GM19372 (cell line): Measurements from ENCODE around the gene PORCN.
"Not testable (repeated sequence)": the region's sequence is repeated elsewhere in the genome, so short reads cannot be mapped to it uniquely, and the experiment has no call there.

Source experiments
- ATAC-seq: cut with Tn5 transposase; IDR thresholded peaks from one replicate; pipeline ENCODE4 v1.9.1; 2021; ENCODE audit warnings: mild to moderate bottlenecking, low read depth, moderate library complexity; ENCODE audit not compliant: unreplicated experiment

PORCN gene

GRCh38 chrX:48509245-48509590 is 426 bp downstream of the PORCN start:
- no peak for ATAC-seq

DNA sequence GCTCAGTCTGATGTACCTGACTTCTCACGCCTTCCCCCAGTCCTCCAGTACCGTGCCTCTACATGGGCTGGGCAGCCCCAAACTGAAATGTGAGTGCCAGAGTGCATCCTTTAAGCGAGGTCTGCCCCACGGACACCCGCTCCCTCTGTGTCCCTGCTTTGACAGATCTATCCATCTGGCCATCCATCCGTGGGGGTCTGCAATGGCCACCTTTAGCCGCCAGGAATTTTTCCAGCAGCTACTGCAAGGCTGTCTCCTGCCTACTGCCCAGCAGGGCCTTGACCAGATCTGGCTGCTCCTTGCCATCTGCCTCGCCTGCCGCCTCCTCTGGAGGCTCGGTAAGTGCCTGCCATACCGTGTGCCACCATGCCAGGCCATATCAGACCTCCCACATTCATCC is 827 bp downstream of the PORCN start:
- ATAC-seq = no peak

DNA sequence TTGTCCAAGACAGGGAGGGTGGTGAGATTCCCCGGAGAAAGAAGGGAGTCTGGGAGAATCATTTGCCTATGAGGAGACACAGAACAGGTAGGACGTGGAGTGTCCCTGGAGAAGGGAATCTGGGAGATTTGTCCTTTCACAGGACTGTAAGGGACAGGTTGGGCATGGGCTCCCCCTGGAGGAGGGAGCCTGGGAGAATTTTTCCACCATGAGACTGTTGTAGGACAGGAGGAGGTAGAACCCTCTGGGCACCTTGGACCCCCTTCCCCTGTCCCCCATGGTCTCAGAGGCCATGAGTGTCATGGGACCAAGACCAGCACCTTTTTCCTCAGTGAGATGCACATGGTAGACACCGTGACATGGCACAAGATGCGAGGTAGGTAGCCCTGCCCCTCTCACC is 2.8 kb downstream of the PORCN start:
- ATAC-seq = no peak

DNA sequence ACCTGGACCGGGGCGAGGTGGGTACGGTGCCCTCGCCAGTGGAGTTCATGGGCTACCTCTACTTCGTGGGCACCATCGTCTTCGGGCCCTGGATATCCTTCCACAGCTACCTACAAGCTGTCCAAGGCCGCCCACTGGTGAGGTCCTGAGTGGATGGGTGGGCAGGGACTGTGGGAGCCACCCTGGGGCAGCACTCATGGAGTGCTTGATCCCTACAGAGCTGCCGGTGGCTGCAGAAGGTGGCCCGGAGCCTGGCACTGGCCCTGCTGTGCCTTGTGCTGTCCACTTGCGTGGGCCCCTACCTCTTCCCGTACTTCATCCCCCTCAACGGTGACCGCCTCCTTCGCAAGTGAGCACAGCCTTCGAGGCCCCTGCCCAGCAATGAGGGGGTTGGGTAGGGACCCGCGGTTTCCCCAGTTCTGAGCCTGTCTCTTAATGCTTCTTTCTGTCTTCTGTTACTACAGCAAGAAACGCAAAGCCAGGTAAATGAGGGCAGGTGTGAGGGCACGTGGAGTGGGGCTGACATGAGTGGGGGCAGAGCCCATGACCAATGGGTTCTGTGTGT is 3.7 kb downstream of the PORCN start:
- no peak for ATAC-seq

- ATAC-seq = no peak
Observed at GRCh38 chrX:48513670-48514069, 4.9 kb downstream of the PORCN start.

DNA sequence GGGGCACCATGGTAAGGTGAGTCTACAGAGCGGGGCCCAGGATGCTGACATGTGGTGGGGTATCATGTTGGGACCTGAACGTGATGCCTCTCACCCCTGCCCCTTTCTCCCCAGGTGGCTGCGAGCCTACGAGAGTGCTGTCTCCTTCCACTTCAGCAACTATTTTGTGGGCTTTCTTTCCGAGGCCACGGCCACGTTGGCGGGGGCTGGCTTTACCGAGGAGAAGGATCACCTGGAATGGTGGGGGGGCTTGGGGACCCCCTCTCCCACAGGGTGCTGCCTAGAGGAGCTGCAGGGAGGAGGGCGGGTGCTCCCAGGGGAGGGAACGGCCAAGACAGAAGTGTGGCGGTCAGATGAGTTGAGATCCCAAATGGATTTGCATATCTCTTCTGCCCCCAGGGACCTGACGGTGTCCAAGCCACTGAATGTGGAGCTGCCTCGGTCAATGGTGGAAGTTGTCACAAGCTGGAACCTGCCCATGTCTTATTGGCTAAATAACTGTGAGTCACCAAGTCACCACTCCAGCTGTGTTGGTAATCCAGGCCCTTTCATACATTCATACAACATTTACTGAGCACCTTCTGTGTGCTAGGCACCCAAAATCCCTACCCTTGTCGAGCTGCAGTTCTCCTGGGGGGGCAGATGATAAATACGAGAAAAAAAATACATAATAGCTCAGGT is 5.5 kb downstream of the PORCN start:
- ATAC-seq = no peak

- no peak for ATAC-seq
Observed at GRCh38 chrX:48514868-48515460, 6.2 kb downstream of the PORCN start.

DNA sequence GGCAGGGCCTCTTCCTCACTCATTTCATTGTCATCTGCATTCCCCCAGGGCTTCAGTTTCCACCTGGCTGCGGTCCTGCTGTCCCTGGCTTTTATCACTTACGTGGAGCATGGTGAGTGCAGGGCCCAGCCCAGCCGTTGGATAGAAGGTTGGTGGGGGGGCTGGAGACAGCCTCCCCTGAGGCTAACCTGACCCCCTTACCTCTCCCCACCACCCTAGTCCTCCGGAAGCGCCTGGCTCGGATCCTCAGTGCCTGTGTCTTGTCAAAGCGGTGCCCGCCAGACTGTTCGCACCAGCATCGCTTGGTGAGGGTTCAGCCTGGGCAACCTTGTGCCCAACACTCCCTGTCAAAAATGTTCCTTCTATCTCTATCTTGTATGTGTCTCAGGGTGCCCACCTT is 7.0 kb downstream of the PORCN start:
- ATAC-seq = no peak

DNA sequence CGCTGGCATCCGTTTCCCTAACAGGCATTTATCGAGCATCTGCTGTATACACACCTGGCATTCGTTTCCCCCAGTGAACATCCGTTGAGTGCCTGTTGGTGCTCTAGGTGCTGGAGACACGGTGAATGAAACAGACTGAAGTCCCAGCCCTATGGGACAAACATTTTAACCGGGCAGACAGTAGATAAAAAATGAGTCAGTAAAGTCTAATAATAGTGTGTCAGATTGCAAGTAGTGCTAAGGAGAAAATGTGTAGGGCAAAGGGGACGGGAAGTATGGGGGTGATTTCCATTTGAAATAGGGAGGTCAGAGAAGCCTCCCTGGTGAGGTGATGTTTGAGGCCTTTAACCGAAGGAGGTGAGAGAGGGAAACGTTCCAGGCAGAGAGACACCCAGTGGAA is 7.5 kb downstream of the PORCN start:
- no peak for ATAC-seq

DNA sequence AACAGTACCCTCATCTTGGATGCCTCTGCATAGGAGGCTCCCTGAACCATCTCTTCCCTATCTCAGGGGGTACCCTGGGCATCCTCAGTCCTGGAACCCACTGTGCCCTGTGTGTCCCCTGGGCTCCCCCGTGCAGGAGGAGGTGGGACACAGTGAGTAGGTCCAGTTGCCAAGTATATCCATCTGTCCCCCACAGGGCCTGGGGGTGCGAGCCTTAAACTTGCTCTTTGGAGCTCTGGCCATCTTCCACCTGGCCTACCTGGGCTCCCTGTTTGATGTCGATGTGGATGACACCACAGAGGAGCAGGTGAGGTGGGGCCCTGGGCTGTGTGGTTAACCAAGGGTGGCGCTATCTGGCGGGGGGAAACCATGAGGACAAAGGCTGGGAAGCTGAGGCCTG is 8.2 kb downstream of the PORCN start:
- no peak for ATAC-seq

- ATAC-seq = not testable (repeated sequence)
Observed at GRCh38 chrX:48519481-48519880, 10.7 kb downstream of the PORCN start.

GRCh38 chrX:48520455-48520854 is 11.7 kb downstream of the PORCN start:
- ATAC-seq = no peak

- ATAC-seq = no peak
Observed at GRCh38 chrX:48520976-48521352, 12.2 kb downstream of the PORCN start.

DNA sequence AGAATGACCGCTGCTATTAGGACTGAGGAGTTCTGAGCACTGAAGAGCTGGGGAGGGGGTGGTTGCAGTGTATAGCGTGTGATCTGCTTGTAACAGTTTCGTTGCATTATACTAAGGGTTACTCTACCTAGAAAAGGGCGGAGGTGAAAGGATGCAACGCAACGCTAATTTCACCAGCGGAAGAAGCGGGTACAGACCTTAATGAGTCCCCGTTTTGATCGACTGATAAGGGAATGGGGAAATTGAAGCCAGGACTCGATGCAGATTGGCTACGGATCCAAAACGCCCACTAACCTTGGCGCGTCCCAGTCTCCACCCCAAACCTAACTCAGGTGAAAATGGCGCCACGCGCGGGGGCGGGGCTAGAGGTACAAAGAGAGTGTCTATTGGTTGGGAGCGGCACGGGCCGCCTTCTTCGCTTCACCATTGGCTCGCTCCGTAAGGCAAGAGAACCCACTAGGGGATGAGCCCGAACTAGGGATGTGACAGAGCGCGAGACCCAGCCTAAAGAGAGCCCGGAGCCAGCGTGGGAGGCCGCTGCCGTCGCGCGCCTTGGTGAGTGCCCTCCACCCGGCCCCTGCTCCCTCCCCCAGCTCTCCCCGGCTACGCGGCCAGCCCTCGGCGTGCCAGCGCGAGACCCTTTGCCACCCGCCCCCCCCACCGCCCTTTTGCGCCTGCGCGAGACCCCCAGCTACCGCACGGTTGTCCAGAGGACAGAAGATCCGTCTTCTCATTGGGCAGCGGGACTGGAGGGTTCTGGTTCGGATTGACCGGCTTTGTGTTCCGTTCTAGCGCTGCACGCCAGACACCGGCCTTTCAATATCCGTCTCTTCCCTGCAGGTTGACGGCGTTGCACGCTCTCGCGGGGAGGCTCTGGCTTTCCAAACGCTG is 12.8 kb downstream of the PORCN start, which contains the start of gene EBP:
EBP (plus strand) TSS at position 456 of the 891 bp plus-strand sequence. CDS start 1,964 bp downstream, outside the sequence.
- peak; percentile 97 for ATAC-seq

DNA sequence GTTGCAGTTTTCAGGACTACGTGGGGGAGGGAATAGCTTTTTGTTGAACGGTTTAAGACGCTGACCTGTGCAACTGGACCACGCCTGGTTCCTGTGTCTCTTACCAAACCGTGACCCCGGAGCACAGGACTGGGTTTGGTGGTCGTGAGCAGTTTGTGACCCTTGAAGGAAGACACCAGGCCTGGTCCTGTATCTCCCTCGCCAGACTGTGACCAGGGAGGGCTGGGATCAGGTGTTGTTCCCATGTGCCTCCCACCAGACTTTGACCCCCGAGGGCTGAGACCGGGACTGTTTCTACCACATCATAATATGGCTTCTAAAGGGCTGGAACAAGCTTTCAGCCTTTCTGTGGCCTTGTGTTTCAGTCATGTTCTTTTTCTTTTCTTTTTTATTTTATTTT is 13.5 kb downstream of the PORCN start:
- ATAC-seq = no peak

DNA sequence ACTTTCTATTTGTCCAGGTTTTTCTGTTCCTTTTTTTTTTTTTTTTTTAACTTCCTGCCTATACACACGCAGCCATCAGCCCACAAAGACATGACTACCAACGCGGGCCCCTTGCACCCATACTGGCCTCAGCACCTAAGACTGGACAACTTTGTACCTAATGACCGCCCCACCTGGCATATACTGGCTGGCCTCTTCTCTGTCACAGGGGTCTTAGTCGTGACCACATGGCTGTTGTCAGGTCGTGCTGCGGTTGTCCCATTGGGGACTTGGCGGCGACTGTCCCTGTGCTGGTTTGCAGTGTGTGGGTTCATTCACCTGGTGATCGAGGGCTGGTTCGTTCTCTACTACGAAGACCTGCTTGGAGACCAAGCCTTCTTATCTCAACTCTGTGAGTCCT is 14.9 kb downstream of the PORCN start:
- no peak for ATAC-seq

DNA sequence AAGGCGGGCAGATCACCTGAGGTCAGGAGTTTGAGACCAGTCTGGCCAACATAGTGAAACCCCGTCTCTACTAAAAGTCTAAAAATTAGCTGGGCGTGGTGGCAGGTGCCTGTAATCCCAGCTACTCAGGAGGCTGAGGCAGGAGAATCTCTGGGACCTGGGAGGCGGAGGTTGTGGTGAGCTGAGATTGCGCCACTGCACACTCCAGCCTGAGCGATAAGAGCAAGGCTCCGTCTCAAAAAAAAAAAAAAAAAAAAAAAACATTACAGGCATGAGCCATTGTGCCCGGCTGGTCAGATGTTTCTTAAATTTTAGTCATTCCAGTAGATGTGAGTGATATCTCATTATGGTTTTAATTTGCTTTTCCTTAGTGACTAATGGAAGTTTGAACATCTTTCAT is 17.1 kb downstream of the PORCN start:
- ATAC-seq = not testable (repeated sequence)

GRCh38 chrX:48530736-48531135 is 21.9 kb downstream of the PORCN start:
- no peak for ATAC-seq

DNA sequence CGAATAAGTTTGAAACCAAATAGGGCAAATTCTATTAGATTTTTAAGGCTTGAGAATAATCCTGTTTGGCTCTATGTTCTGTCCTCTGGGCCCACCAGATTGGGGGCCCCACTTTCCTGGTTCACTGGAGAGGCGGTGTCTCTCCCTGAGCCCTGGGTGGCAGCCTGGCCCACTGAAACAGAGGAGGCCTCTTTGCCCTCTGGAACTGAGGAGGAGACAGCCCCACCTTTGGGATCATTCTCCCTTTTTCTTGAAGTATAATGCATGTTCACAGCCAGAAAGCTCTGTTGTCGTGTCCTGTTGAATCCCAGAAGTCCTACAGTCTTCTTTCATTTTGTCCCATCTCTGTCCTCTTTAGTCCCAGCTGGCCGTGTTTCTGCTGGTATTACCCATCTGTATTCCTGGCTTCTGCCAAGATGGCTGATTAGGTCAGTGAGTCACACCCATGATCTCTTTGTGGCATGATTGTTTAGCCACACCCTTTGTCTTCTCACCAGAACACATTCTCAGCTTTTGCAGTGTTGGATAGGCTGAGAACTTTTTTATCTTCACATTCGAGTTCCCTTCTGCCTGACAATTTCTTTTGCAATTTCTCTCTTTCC is 22.7 kb downstream of the PORCN start:
- ATAC-seq = no peak

DNA sequence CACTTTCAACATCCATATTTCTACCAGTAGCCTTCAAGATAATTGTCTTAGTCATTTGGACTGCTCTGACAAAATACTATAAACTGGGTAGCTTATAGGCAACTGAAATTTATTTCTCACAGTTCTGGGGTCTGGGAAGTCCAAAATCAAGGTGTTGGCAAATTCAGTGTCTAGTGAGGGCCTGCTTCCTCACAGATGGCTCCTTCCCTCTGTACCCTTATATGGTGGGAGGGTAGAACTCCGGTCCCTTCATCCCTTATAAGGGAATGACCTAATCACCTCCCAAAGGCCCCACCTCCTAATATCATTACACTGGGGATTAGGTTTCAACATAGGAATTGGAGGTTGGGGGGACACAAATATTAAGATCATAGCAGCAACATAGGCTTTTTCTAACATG is 23.4 kb downstream of the PORCN start:
- ATAC-seq = no peak

GRCh38 chrX:48533165-48533564 is 24.4 kb downstream of the PORCN start:
- no peak for ATAC-seq
